GM21367 (cell line): ENCODE results near the gene CXXC5.
"Not testable (repeated sequence)": the region's sequence is repeated elsewhere in the genome, so short reads cannot be mapped to it uniquely, and the experiment has no call there.

ENCODE experiments used
- ATAC-seq: cut with Tn5 transposase; IDR thresholded peaks from one replicate; pipeline ENCODE4 v1.9.1; 2021; ENCODE audit not compliant: unreplicated experiment

Gene CXXC5

DNA sequence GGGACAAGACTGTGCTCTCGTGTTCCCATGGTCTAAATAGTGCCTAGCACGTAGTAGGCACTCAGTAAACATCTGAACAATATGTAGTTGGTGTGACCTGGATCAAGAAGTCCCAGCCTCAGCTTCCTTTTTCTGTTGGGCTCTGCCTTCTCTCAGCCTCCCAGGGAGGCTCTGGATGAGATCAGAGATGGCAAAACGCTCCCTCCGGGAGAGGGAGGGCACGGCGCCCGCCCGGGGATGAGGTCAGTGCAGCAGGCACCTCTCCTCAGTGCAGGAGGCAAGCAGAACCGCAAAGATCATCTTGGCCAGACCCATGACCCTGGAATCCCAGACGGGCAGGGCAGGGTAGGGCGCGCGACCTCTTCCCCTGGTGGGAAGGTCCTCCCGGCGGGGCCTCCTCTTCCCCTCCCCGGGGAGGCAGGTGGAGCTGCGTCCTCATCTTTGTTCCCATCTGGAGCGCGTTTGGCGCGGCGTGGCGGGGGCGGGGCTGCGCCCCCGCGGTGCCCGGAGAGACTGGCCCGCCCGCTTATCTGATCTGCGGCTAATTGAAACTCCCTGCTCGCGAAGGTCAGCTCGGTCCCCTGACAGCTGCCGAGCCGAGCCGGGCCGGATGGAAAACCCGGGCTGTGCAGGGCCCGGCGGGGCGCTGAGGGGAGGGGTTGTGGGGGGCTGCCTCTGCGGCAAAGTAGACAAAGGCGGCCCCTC is 60.9 kb downstream of the CXXC5 start:
- no peak for ATAC-seq

DNA sequence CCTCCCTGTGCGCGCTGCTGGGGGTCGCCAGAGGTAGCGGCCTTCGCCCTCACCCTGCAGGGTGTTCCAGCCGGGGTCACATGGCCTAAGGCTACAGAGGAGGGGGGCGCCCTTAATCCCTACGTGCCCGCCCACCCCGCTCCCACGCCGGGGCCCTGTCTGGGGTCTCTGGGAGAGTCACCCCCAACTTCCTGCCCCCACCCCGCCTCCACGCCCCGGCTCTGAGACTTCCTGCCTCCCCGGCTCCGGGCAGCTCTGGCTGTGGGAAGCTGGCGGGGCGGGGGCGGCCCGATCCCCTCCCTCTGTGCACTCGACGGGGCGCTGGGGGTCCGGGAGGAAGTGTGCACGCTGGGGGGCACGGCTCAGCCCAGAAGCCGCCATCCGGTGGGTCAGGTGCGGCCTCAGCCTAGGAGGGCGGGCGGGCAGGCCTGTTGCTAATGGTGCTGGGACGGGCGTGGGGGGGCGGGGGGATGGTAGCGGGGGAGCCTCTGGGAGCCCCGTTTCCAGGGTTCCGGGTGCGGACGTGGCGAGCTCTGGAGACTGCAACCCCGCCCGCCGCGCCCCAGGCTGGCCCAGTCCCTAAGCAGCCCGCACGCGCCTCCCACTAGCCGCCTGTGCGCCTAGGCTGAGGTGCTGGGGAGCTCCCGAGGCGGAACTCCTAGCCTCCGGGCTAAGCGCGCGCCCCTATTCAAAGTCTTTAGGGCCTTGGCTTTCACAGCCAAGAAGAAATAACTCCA is 61.6 kb downstream of the CXXC5 start:
- no peak for ATAC-seq

DNA sequence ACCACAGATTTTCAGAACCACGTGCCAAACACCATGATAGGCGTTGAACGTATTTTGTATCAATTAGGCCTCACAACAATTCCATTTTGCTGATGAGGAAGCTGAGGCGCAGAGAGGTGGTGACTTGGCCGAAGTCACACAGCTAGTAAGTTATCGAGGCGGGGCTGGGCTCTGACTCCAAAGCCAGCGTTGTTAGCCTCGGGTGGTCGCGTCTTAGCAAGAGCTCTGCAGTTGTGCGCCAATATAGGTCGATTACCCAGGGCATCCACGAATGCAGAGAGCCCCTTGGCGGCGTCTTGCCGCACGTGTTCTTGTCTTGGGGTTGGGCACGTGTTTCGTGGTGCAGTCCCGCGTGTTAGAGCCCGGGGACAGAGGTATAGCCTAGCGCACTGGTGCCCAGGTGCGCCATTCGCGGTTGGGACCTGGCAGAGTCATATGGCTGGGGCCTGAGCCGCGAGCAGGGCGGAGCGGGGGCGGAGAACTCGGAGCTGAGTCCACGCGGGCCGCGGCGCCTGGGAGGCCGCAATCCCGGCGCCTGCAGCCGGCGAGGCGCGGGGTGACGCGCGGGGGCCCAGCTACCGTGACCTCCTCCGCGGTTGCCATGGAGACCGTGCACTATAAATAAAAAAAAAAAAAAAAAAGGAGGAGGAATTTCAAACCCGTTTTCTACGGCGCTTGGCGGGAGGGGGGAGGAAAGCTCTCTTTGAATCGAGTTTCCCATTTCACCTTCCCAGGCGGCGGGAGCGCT is 62.3 kb downstream of the CXXC5 start:
- ATAC-seq, result no peak

GRCh38 chr5:139711067-139711905 is 63.1 kb downstream of the CXXC5 start:
- ATAC-seq, result peak; percentile 39

DNA sequence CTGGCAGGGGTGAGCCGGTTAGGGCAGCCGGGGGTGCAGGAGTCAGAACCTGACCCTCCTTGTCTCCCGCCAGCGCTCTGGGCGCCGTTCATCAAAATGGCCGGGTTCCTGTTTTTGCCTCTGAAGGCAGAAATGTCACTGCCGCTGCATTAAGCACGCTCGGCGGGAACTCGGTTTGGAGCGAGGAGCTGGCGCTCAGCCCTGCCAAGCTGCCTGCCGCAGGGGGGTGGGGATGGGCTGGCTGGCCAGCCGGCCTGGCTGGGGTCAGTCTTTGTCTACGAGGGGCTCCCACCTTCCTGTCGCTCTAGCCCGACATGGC is 63.7 kb downstream of the CXXC5 start:
- ATAC-seq, result no peak

DNA sequence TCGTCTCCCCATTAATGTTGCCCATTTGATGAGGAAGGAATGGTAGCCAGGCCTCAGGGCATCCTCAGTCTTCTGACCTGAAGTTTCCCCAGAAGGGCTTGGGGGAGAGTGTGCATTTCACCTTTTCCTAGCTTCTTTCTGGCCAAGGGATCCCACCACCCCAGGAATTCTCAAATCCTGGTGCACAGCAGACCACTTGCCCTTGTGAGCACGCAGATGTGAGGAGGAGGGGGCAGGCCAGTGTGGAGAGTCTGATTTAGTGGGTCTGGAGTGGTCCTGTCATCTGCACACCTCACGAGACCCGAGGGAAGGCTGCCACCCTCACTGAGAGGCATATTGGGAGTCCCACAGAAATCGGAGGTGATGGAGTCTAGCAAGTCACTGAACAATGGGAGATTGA is 64.3 kb downstream of the CXXC5 start:
- ATAC-seq, result no peak

DNA sequence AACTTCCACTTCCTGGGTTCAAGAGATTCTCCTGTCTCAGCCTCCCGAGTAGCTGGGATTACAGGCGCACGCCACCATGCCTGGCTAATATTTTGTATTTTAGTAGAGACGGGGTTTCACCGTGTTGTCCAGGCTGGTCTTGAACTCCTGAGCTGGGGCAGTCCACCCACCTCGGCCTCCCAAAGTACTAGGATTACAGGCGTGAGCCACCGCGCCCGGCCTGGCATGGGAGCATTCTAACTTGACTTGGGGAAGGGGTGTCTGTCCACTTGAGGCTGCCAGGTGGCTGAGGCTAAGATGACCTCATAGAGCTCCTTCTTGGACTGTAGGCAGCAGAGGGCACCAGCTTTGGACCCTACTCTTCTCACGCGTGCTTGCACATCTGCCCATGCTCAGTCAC is 65.7 kb downstream of the CXXC5 start:
- ATAC-seq, result not testable (repeated sequence)

DNA sequence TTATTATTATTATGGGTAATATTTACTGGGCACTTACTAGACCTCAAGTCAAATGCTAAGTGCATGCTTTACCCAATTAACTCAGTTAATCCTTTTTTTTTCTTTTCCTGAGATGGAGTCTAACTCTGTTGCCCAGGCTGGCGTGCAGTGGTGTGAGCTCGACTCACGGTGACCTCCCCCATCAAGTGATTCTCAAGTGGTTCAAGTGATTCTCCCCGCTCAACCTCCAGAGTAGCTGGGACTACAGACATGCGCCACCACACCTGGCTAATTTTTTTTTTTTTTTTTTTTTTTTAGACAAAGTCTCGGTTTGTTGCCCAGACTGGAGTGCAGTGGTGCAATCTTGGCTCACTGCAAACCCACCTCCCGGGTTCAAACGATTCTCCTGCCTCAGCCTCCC is 69.1 kb downstream of the CXXC5 start:
- ATAC-seq, result no peak

DNA sequence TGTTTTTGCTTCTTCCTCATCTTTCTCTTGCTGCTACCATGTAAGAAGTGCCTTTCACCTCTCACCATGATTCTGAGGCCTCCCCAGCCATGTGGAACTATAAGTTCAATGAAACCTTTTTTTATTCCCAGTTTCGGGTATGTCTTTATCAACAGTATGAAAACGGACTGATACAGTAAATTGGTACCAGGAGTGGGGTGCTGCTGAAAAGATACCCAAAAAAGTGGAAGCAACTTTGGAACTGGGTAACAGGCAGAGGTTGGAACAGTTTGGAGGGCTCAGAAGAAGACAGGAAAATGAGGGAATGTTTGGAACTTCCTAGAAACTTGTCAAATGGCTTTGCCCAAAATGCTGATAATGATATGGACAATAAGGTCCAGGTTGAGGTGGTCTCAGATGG is 70.3 kb downstream of the CXXC5 start:
- ATAC-seq, result not testable (repeated sequence)

DNA sequence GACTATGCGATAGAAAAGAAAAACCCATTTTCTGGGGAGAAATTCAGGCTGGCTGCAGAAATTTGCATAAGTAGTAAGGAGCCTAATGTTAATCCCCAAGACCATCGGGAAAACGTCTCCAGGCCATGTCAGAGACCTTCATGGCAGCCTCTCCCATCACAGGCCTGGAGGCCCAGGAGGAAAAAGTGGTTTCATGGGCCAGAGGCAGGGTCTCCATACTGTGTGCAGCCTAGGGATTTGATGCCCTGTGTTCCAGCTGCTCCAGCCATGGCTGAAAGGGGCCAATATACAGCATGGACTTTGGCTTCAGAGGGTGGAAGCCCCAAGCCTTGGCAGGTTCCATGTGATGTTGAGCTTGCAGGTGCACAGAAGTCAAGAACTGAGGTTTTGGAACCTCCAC is 71.8 kb downstream of the CXXC5 start:
- not testable (repeated sequence) for ATAC-seq

- ATAC-seq, result no peak
Measured at GRCh38 chr5:139723986-139724587, 75.9 kb downstream of the CXXC5 start.

GRCh38 chr5:139725073-139725830 is 77.1 kb downstream of the CXXC5 start:
- ATAC-seq, result no peak

DNA sequence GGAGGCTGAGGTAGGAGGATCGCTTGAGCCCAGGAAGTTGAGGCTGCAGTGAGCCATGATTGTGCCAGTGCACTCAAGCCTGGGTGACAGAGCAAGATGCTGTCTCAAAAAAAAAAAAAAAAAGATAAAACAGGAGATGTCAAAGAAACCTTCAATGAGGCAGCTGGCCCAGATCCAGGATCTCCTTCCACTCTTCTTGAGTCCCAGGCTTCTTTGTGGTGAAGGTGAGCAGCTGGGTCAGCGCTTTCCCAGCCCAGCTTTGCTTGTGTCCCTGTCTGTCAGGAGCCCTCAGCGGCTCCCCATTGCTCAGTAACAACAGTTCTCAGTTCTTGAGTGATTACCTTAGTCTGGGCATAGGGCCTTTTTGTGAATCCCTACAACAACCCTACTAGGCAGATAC is 78.1 kb downstream of the CXXC5 start:
- no peak for ATAC-seq

- ATAC-seq, result not testable (repeated sequence)
Measured at GRCh38 chr5:139727615-139728014, 79.5 kb downstream of the CXXC5 start.

- ATAC-seq, result no peak
Measured at GRCh38 chr5:139731281-139731680, 83.1 kb downstream of the CXXC5 start.

- no peak for ATAC-seq
Measured at GRCh38 chr5:139732019-139732418, 83.9 kb downstream of the CXXC5 start.

DNA sequence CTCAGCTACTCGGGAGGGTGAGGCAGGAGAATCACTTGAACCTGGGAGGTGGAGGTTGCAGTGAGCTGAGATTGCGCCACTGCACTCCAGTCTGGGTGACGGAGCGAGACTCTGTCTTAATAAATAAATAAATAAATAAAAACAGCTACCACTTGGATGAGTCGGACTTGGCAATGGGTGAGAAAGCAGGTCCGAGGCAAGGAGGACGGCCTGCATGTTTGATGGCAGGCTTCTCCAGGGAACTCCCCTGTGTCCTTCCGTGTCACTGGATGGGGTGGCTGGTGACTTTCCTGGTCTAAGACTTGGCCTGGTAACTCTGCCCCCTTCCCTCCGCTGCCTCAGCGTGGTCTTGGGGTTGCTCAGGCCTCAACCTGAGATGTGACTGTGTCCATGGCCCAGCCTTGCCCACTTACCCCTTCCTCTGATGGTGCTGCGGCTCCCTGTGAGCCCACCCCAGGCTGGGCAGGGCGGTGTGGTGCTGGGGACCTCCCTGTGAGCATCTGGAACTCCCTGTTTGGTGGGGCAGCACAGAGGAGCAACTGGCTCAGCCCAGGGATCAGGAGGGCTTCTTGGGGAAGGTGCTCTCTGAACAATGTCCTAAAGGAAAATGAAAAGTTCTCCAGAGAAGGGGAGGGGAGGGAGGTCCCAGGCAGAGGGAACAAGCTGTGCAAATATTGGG is 85.0 kb downstream of the CXXC5 start:
- ATAC-seq, result no peak
